ENCODE results near the gene GPBP1L1.
"Not testable (repeated sequence)": the region's sequence is repeated elsewhere in the genome, so short reads cannot be mapped to it uniquely, and the experiment has no call there.

Gene GPBP1L1

DNA sequence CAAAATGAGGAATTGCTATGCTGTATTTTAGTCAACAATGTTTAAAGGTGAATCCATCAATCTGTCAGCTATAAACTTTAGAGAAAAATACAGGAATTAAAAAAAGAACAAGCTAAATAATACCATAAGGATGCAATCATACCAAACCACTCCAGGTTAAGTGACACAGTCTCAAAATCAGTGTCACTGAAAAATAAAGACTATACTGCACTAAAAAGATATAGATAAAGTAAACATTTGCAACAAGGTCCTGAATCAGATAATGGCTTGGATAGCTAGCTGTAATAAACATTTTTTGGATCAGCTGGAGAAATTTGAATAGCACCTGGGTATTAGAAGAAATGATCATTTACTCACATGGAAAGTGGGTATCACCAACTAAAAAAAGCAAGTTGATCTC is 7.8 kb downstream of the GPBP1L1 start:
- DNase-seq, result no peak

DNA sequence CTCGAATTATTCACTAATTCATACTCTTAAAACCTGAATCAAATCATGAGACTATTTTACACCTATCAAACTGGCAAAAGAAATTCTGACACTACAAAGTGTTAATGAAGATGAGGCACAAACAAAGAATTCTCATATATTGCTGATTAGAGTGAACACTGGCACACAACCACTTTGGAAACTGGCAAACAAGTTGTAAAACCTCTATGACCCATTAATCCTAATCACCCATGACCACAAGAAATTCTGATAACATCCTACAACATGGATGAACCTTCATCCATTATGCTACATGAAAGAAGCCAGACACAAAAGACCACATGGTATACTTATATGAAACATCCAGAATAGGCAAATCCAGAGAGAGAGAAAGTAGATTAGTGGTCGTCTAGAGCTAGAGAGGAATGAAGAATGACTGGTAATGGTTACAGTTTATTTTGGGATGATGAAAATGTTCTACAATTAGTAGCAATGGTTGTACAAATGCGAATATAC is 8.5 kb downstream of the GPBP1L1 start:
- DNase-seq, result no peak

DNA sequence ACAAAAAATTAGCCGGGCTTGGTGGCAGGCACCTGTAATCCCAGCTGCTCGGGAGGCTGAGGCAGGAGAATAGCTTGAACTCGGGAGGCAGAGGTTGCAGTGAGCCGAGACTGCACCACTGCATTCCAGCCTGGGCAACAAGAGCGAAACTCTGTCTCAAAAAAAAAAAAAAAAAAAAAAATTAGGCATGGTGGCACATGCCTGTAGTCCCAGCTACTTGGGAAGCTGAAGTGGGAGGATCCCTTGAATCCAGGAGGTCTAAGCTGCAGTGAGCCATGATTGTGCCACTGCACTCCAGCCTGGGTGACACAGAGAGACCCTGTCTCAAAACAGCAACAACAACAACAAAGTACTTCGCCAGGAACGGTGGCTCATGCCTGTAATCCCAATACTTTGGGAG is 9.8 kb downstream of the GPBP1L1 start:
- DNase-seq, result not testable (repeated sequence)

DNA sequence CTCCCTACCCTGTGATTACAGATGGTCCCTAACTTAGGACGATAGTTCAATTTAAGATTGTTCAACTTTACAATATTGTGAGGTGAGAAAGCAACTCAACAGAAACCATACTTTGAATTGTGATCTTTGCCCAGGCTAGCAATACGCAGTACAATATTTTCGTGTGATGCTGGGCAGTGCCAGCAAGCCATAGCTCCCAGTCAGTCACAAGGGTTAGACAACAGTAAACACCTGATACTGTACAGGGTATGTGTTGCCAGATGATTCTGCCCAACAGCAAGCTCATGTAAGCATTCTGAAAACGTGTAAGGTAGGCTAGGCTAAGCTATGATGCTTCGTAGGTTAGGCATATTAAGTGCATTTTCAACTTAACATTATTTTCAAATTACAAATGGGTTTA is 11.9 kb downstream of the GPBP1L1 start:
- no peak for DNase-seq

DNA sequence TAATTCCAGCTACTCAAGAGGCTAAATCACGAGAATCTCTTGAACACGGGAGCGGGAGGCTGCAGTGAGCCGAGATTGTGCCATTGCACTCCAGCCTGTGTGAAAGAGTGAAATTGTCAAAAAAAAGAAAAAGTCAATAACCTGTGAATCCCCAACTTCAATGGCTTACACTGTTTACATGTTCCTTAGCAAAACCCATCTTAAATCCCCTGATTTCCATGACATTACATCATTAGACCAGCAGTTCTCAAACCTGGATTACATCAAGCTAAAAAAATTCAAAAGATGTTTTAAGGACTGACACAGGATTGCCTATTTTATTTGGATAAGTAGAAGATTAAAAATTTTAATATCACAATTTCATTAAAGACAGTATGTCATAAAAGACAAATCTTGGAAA is 12.4 kb downstream of the GPBP1L1 start:
- DNase-seq, result no peak

DNA sequence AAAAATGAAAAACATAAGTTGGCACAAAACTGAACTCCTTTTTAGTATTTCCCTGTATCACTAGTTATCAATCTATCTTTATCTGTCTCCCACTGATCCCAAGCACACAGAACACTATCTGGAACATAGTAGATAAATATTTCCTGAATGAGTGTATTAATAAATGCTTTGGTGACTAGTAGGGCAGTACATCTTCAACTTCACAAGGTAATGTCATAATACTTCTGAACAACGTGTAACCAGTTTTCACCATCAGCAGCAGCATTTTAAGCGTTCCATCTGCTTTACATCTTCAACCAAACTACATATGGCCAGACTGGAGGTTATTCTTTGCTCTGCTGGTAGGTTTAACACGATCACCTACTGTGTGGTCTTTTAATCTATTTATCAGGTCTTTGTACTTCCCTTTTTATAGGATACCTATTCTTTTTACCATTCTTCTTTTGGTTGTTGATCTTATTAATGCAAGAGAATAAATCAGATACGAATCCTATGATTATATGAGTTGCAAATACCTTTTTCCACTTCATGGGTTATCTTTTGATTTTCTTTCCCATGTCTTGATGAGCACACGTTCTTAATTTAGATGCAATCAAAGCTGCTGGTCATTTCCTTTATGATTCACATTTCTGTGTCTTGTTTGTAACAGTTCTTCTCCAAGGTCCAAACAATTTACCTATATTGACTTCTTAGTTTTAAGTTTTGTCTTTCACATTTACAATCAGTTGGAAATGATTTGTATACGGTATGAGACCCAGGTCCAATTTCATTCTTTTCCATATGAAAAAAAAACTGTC is 16.3 kb downstream of the GPBP1L1 start:
- no peak for DNase-seq

DNA sequence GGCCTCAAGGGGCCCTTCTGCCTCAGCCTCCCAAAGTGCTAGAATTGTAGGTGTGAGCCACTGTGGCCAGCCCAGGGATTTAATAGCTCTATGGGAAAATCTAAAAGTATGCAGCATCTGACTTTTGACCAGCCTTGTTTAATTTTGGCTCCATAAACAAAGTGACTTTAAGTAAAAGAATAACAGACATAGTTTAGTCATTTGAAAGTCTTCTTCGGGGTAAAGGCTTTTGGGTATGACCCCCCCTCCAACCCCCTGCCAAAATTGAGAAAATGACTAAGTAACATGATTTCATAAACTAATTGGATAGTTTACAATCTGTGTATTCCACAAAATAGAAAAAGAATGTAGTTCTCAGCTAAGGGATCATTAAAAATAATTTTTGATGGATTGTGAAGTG is 17.0 kb downstream of the GPBP1L1 start:
- DNase-seq, result no peak

DNA sequence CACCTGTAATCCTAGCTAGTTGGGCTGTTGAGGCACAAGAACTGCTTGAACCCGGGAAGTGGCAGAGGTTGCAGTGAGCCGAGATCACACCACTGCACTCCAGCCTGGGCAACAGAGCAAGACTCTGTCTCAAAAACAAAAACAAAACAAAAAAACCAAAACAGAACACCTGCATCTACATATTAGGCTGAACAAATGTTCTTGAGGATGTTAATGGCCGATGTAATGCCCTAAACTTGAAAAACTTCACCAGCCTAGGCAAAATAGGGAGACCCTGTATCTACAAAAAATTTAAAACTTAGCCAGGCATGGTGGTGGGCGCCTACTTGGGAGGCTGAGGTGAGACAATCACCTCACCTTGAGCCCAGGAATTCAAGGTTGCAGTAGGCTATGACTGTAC is 17.8 kb downstream of the GPBP1L1 start:
- DNase-seq, result no peak

DNA sequence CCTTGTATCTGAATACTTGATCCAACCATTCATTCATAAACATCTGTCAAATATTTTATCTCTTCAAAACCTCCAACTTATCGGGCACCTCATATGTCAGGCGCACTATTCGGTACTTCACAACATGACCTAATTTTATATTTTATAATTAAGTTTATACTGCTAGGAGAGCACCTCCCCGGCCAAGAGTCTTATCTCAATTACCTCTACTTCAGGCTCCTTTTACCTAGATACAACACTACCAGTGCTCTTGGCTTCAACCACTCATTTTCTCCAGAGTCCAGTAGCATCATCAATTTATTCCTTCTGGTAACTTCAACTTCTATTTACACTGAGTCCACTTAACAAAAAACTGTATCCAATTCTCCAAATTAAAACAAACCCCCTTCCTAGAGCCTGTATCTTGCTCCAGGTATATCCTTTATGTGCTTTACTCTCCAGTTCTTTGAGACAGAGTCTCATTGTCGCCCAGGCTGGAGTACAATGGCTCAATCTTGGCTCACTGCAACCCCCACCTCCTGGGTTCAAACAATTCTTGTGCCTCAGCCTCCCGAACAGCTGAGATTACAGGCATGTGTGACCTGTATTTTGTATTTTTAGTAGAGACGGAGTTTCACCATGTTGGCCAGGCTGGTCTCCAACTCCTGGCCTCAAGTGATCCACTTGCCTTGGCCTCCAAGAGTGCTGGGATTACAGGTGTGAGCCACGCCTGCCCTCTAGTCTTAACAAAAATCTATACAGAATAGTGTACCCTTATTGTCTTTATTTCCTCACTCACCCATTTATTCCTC is 18.8 kb downstream of the GPBP1L1 start:
- DNase-seq, result no peak

DNA sequence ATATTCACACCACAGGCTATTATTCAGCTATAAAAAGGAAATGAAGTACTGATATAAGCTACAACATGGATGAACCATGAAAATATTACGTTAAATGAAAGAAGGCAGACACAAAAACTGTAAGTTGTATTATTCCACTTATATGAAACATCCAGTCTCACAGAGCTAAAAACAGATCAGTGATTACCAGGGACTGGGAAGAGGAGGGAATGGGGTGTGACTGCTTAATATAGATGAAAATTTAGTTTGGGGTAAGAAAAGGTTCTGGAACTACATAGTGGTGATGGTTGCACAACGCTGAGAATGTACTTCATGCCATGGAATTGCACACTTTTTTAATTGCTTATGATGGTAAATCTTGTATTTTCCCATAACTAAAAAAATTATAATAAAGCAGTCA is 19.5 kb downstream of the GPBP1L1 start:
- DNase-seq, result no peak

DNA sequence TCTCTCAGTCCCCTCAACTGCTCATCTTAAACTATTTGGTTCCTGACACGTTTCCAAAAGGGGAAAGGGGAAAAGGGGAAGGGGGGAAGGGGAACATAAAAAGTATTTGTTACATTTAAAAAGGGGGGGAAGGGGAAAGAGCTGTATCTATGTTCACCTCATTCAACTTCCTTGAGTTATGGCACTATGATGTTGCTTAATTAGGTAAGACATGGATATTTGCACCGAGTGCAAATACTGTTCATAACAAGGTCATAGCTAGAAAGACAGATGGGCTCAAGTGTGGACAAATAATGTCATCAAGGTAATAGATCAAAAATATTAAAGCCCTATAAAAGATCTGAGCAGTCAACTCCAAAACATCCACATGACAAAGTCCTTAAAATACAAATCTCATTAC is 26.0 kb downstream of the GPBP1L1 start:
- DNase-seq, result no peak

DNA sequence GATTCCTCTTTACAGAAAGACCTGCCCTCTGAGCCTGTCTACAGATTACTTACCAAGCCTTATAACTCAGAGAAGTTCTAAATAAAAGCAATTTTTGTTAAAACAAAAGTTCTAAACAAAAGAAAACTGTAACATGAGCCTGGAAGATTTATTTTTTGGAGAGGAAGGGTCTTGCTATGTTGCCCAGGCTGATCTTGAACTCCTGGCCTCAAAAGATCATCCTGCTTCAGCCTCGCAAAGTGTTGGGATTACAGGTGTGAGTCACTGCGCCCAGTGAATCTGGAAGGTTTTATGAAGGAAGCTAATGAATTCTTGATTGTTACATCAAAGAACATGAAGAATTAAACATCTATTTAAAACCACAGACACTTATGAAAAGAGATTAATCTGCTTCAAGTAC is 27.1 kb downstream of the GPBP1L1 start:
- DNase-seq, result no peak

DNA sequence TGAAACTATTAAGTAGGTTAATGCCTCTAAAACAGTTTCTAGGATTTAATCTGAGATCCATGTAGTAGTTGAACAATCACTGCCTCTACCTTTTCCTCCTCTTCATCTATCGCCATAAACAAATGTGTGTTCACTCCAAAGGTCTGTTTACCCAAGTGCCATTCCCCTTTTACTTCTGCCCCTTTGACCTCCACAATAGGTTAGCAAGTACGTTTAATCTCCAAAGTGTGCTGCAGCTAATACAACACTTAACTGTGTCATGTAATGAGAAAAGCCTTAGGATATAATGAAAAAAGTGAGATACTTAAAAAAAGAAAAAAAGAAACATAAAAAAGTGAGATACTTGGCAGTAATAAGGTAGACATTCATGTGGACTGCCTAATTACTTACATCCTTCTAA is 28.2 kb downstream of the GPBP1L1 start:
- no peak for DNase-seq

DNA sequence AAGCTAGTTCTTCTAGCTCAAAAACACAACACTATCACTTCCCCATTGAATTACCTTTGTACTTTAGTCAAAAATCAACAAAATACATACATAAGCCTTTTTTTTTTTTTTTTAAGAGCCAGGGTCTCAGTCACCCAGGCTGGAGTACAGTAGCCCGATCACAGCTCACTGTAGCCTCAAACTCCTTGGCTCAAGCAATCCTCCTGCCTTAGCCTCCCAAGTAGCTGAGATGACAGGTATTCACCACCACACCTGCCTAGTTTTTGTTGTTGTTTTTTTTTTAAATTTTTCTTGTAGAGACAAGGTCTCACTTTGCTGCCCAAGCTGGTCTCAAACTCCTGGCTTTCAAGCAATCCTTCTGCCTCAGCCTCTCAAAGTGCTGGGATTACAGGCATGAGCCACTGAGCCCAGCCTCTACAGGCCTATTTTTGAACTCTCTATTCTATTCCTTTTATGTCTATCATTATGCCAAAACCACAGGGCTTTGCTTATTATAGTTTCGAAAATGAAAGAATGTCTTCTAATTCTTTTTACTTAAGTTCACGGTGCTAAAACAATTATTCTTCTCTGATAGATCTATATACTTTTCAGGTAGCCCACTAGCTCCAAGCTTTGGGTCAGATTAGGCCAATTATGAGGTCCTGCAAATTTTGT is 29.6 kb downstream of the GPBP1L1 start:
- DNase-seq, result no peak

DNA sequence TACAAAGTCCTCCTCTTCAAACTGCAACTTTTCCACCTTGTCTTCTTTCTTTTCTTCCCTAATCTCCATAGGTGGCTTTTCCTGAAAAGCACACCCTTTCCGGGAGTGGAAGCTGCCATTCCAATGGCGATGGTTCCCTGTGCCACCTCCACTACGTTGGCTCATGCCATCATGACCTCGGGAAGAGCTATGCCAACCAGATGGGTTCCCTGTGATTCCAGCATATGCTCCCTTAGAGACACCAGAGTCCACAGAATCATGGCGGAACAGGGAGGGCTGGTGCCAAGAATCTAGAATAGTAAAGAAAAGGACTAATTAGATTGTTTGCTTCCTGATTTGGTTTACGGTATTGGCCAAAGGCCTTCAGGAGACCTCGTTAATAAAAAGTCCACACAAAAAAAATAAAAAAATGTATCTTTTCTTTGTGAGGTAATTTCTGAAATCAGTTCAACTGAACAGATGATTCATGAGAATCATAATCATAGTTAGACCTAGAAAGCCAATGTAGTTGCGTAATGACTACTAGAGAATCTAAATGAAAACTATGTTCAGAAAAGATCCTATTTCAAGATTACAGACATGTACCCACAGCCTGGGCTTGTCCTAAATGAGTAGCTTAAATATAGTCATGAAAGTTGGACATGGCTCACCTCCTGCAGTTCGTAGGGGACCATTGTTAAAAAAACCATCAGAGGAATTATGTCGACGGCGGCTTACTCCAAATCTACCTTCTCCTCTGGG is 31.6 kb downstream of the GPBP1L1 start:
- peak; percentile 47 for DNase-seq

DNA sequence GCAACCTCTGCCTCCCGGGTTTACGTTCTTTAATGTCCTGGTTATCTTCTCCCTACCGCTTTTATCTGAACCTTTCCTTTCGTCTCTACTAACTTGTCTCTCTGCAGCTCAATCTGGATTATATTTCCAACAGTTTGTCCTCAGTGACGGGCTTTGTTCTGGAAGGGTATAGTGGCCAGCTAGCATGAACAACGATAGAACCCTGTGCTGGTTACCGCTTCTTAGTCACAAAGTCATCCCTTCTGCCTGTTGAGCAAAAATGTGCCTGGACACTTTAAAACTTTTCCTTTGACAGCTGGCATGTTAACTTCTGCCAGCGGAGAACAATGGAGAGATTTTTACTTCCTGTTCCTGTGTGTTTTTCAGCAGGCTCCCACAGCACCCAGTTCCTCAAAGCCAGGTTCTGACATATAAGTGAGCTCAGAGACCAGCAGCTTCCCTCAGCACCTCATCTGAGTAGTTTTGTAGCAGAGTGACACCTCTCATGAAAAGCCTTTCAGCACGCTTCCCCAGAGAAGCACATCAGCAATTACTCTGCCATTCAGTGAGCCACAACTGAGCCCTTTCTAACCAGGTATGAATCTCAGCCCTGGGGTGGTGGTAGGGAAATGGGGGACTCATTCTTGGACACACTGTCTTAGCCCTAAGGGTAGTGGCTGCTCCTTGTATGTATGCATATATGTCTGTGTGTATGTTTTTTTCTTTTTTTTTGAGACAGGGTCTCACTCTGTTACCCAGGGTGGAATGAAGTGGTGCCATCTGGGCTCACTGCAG is 38.9 kb downstream of the GPBP1L1 start:
- peak; percentile 79 for DNase-seq

DNA sequence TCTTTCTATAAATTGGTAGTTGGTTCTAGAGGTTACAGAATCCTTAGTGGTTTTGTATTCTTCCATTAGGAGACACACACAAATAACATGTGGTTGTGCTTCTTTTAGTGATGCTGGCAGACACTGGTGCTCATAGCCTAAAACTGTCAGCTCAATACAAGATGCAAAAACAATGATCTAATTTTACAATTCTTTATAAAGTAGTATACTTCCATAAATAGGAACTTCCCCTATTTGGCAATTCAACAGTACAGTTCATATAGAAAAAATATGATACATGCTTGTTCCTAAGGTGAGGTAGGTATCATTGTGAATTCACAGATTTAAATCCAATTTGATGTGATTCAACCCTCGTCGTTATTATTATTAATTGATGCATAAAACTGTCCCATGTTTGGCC is 41.7 kb downstream of the GPBP1L1 start:
- no peak for DNase-seq

DNA sequence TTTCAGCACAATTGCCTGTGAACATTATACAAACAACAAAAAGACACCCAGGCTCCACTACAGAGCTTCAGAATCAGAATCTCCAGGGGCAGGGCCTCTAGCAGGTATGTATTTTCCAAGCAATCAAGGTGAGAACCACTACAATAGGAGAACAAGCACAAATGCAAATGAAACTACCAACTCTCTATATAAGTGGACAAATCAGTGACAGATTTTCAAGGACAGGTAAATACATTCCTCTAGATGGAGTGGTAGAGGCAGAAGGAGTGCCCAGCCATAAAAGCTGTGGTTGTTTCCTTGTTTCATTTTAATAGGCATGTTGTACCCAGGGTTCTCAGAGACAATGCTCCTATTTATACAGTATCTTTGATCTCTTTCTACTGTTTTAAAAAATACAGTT is 42.4 kb downstream of the GPBP1L1 start:
- DNase-seq, result no peak

DNA sequence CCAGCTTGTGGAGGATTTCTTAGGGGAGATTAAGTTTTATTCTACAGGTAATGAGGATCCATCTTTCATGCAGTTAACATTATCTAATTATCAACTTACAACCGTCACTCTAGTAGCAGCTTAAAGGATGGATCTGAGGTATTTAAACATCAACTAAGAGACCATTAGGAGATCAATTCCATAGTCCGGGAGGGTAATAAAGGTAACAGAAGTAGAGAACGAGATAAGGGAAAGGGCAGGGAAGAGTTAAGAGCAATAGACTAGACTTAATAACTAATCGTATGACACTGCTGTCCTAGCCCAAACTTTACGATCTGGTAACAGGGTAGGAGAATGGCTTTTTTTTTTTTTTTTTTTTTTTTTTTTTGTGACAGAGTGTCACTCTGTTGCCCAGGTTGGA is 43.0 kb downstream of the GPBP1L1 start:
- DNase-seq, result no peak

DNA sequence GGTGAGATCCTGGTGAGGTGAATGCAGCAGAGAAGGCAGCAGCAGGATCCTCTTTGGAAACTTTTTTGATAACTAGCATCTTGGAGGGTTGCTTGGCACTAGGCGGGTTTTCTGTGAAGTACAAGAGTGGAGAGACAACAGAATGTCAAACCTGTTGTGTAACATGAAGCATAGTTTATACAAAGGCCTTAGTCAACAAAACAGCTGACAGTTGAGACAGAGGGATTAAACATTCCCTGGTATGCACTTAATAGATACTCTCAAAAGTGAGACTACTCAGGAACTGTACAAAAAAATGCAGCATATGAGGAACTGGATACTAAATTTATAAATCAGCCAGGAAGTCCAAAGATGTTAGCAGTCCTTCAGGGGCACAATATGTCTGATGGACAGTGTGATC is 46.0 kb downstream of the GPBP1L1 start:
- DNase-seq, result no peak

DNA sequence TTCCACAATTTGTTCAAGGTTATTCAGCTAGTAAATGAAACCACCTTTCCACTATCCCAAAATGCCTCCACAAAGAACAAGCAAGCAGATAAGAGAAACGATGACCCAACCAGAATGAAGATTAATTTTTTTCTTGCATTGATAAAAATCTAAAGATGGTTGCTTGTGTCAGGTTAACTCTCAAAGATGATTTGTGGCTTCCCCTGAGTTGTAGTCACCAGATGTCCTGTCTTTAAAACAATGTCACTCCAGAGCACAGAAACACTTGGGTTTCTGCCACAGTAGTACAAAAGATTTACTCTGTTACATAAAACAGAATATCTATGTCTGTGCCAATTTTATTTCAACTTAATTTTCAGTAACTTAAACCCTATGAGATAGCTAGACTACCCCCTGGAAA is 51.1 kb downstream of the GPBP1L1 start:
- DNase-seq, result no peak

DNA sequence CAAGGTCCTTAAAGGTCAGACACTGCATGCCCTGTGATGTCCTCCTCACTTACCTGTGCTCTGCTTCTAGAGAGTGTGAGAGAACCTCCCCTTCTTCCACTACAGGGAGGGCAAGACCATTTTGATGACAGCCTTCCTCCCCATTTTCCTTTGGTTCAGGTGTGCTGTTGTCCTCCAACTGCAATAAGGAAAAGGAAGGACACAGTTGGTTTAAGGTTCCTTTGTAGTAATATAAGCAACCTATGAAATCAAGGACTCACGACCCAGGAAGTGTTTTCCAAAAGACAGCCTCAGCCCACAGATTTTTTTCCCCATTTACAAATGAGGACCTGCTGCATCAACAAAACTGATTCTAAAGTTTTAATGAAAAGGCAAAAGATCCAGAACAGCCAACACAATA is 55.9 kb downstream of the GPBP1L1 start:
- no peak for DNase-seq

Measured in MV-4-11 (cell line).